NOMO-1 treated with DMSO at 0.1 percent for 48 hours (cell line): Measurements from ENCODE around the gene RING1.

ENCODE experiments used
- DNase-seq: peaks from one replicate; lab custom pipeline; 2025; ENCODE audit not compliant: unreplicated experiment; lab: John Stamatoyannopoulos, UW

Gene RING1

DNA sequence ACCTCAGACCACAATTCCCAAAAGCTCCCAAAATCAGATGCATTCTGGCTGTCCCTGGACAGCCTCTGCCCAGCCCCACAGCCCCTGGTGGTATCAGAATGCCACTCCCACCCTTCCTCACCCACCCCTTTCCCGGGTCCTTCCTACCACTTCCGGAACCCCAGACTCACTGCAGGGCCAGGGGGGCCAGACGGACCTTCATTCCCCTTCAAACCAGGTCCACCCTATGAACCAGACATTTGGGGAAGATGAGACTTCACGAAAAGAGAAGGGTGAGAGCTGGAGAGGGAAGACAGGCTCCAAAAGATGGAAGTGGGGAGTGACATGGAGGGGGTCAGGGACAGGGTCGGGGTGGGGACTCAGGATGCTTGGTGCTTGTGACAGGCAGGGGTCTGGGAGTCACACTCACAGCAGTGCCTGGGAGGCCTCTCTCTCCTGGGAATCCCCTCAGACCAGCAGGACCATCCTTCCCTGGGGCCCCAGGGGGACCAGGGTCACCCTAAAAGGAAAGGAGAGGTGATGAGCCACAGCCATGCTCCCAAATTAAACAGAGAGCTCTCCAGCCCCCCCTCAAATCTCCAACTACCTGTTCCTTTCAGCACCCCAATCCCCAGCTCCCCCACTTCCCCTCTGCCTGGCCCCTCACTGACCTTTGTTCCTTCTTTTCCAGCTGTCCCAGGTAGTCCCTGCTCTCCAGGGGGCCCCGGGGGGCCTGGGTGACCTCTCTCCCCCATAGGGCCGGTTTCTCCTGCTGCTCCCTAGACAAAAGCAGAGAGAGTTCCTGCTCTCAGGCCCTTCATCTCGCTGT lies 36.2 kb upstream of the RING1 start:
- no peak for DNase-seq

- DNase-seq = no peak
These were observed 35.4 kb upstream of the RING1 start for GRCh38 chr6:33172688-33173534.

DNA sequence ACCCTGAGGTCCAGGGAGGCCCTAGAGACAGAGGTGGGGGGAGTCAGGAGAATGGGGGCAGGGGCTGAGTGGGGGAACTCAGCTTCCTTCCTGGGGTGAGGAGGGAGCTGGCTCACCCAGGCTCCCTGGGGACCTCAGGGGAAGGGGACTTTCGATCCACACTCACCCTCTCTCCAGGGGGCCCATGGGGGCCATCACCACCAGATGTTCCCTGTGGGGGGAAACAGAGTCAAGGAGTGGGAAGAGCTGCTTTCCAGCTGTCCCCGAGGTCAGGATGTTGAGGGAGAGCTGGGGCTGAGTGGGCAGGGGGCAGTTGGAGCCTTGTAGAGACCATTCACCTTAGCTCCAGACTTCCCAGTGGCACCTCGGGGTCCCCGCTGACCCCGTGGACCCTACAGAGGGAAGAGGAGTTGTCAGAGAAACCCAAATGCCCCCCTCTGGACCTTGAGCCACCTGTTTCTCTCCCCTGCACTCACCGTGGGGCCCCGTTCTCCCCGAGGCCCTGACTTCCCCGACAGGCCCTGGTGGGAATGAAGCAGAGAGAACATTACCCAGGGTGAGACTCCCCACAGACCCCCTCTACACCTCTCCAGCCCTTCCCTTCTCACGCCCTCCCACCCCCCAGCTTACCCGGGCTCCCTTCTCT lies 34.6 kb upstream of the RING1 start:
- DNase-seq = no peak

DNA sequence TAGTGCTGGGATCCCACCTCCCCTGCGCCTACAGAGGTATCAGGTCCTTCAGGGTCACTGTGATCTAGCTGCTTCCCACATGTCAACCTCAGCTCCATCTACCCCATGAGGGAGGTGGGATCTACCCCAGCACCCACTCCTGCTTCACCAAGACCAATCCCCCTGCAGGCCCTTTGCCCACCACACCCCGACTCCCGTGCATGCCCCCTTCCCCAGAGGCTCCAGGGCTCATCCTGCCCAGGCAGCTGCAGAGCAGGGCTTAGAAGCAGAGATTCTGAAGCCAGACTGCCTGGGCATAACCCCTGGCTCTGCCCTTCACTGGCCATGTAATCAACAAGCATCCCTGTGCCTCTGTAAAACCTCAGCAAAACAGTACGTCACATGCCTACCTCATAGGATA lies 33.5 kb upstream of the RING1 start:
- no peak for DNase-seq

GRCh38 chr6:33175436-33176069 lies 32.7 kb upstream of the RING1 start:
- no peak for DNase-seq

DNA sequence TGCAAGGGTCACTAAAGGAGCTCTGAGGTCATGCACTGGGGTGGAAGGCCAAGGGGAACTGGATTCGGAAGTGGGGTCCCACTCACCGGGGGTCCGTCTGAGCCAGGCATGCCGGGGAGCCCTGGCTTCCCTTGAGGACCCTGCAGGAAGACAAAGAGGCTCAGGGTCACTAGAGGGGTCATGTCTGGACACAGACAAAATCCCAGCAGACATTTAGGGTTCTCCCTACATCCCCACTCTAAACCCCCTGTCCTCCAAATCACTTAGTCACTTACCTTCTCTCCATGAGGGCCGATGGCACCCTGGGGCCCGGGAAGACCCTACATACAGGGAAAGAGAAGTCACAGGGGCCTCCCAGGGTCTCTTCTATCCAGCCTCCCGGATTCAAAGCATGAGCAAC lies 31.4 kb upstream of the RING1 start:
- DNase-seq = no peak

GRCh38 chr6:33177552-33178446 lies 30.5 kb upstream of the RING1 start:
- no peak for DNase-seq

GRCh38 chr6:33178755-33179475 lies 29.4 kb upstream of the RING1 start:
- DNase-seq = no peak

GRCh38 chr6:33181141-33181540 lies 27.2 kb upstream of the RING1 start:
- no peak for DNase-seq

DNA sequence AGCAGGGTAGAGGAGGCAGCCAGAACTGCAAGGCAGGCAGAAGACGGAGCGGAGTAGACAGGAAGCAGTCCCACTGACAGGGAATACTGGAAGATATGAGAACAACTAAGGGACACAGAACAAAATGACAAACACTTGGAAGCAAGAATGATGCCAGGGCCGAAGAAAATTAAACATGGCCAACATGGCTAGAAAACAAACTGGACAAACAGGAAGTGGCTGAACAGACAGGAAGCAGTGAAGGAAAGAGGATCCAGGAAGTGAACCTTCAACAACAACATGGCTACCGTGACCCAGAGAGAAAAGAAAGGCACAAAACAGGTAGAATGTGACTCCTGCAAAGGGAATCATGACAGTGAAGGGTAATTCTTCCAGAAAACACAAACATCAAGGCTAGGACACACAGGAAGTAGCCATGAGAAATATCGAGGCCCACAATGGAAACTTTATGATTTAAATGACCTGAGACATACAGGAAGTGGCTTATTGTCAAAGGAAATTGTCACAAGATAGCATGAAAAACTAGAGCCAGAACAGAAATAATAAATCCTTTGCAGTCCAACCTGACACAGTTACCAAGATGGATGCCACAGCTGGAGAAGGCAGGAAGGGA lies 25.1 kb upstream of the RING1 start:
- DNase-seq = peak; percentile 58

- no peak for DNase-seq
These were observed 23.1 kb upstream of the RING1 start for GRCh38 chr6:33185190-33185589.

DNA sequence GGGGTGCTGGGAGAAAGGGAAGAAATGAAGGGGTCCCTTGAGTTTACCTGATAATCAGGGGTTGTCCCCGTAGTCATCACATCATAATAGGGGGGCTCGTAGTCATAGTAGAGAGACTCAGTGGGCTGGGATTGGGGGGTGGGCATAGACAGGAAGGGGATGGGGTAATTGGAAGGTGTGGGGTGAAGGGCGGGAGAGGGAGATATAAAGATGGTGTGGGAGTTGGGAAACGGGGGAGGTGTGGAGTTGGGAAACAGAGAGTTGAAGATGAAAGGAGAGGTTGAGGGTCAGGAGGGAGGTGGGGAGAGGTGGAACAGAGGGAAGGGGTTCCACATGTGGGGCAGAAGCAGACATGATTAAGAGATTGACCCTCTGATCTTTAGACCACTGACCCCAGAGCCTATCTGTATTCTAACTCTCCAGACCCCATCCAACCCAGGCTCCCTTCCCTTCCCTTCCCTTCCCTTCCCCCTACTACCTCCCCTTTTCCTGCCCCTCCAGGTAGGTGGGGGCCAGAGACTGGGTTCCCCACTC lies 22.6 kb upstream of the RING1 start:
- no peak for DNase-seq

GRCh38 chr6:33187809-33188208 lies 20.5 kb upstream of the RING1 start:
- DNase-seq = no peak

GRCh38 chr6:33189164-33189563 lies 19.1 kb upstream of the RING1 start:
- DNase-seq = no peak

DNA sequence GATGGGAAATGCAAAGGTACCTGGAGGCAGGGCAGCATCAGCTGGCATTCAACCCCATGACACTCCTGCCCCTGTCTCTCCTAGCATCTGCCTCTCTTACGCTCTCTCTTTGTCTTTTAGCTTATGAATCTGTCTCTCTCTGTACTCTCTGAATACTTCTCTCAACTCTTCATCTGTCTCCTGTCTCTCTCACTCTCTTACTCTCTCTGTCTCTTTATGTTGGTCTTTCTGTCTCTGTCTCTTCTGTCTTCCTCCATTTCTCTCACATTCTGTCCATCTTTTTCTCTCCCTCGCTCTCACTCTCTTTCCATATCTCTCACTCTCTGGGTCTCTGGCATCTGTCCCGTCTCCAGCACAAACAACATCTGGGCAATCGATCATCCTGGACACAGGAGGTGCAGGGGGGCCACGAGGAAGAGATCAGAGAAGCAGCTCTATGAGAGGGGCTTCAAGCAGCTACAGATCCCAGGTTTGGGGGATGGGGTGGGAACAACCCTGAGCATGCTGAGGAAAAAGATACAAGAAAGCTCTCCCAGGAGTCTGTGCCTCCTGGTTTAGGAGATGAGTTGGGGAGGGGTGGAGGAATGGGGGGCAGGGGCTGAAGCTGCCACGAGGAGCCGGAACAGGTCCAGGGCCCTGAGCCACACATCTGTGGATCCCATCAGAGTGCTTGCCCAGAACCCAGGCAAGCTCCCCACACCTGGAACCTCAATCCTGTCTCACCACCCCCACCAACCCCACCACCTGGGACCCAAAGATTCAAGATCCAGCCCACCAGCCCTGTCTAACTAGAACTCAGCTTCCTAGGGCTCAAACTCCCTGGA lies 18.5 kb upstream of the RING1 start:
- no peak for DNase-seq

GRCh38 chr6:33190504-33191107 lies 17.7 kb upstream of the RING1 start:
- DNase-seq = no peak

GRCh38 chr6:33191383-33192104 lies 16.8 kb upstream of the RING1 start:
- no peak for DNase-seq
